Measurements from ENCODE around the gene PLSCR5. TPM values are rescaled to one million over a fixed set of nuclear protein-coding genes. Genes with fewer than 3 reads are reported as not detected.
A peak's percentile ranks its signal among the peaks of the same experiment; 100 is the strongest.

Gene PLSCR5
- total RNA-seq, 1 donor from 2014 or later: not detected

DNA sequence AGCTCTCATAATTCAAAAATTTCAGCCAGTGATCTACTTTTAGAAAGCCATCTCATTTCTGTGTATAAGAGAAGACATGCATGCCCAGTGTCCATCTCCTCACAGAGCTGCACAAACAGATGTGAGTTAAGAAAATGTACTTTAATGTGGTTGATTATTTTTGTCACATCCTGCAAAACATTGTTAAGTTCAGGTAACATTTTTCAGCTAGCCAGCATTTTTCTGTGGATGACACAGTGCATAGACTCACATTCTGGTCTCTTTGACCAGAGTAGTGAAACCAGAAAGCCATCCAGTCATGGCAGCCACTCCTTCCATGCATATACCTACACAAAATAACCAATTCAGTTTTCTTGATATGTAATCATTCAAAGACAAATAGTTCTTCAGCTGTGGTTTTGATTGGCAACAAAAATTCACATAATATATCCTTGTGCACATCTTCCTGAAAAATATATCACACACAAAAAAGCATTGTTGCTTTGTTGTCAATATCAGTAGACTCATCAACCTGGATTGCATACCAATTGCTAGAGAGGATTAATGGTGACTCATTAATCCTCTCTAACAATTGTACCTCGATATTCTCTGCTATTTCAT lies 58.7 kb downstream of the PLSCR5 start:
- Histone ChIP-seq H3K4me3 (no peak overlapping the region), H3K9me3 (ENCODE audit: low read depth) (no peaks in the 10 kb centered on the region), H3K27ac (no peak overlapping the region), H3K27me3 (peaks cover 3% of the 10 kb centered on the region), H3F3A (ENCODE audit: low read depth) (no peaks in the 10 kb centered on the region), H2AFZ (replicated peaks) (no peak overlapping the region), H3K4me2 (no peak overlapping the region), H3K79me2 (ENCODE audit: low read depth) (peaks cover 7% of the 10 kb centered on the region), H4K20me1 (ENCODE audit: low read depth) (no peaks in the 10 kb centered on the region), H3K4me1 (no peaks in the 10 kb centered on the region), H3K9ac (no peak overlapping the region), H3K36me3 (no peaks in the 10 kb centered on the region)
- Mint-ChIP-seq H3K9me3 (no peaks in the 10 kb centered on the region), H3K4me3 (no peak overlapping the region), H3K36me3 (no peaks in the 10 kb centered on the region), H3K4me1 (peaks cover 11% of the 10 kb centered on the region), H3K27ac (no peak overlapping the region), H3K27me3 (ENCODE audit: insufficient read depth, low read depth) (no peaks in the 10 kb centered on the region)
- no peak for DNase-seq (ENCODE audit: low spot score)
- TF ChIP-seq CTCF (IDR thresholded peaks at IDR 0.05) (no peak), EZH2 (IDR thresholded peaks at IDR 0.05) (no peak), EZH2phosphoT487 (IDR thresholded peaks at IDR 0.05) (no peak)

GRCh38 chr3:146544929-146545528 lies 60.1 kb downstream of the PLSCR5 start:
- TF ChIP-seq EZH2phosphoT487 (IDR thresholded peaks at IDR 0.05): no peak
- TF ChIP-seq EZH2 (IDR thresholded peaks at IDR 0.05): no peak
- no peak for TF ChIP-seq CTCF (IDR thresholded peaks at IDR 0.05)
- Histone ChIP-seq H3K27ac (no peak overlapping the region), H3K4me2 (peak overlapping the region; percentile 77), H3K4me1 (no peaks in the 10 kb centered on the region), H3K9me3 (ENCODE audit: low read depth) (no peaks in the 10 kb centered on the region), H2AFZ (replicated peaks) (peak overlapping the region; percentile 94), H3K9ac (no peak overlapping the region), H3K4me3 (peak overlapping the region; percentile 60), H3K79me2 (ENCODE audit: low read depth) (peaks cover 7% of the 10 kb centered on the region), H3K36me3 (no peaks in the 10 kb centered on the region), H3K27me3 (peaks cover 3% of the 10 kb centered on the region), H4K20me1 (ENCODE audit: low read depth) (no peaks in the 10 kb centered on the region), H3F3A (ENCODE audit: low read depth) (no peaks in the 10 kb centered on the region)
- no peaks in the 10 kb centered on the region for H3K9me3 Mint-ChIP-seq
- no peak for DNase-seq (ENCODE audit: low spot score)
- peak overlapping the region; percentile 60 for H3K27ac Mint-ChIP-seq
- no peaks in the 10 kb centered on the region for H3K36me3 Mint-ChIP-seq
- peak overlapping the region; percentile 91 for H3K4me3 Mint-ChIP-seq
- H3K27me3 Mint-ChIP-seq (ENCODE audit: insufficient read depth, low read depth): no peaks in the 10 kb centered on the region
- H3K4me1 Mint-ChIP-seq: peaks cover 11% of the 10 kb centered on the region

GRCh38 chr3:146544002-146544928 lies 60.9 kb downstream of the PLSCR5 start, which contains the start of gene PLSCR1:
TSS of gene PLSCR1 (minus strand) at chr3:146544607. CDS start at chr3:146536552, 8,055 bp downstream.
- H4K20me1 ChIP-seq (ENCODE audit: low read depth): no peaks in the 10 kb centered on the region
- peak within 1 kb of the TSS; percentile 60 for H3K4me3 ChIP-seq
- H3K9me3 ChIP-seq (ENCODE audit: low read depth): no peaks in the 10 kb centered on the region
- no peaks in the 10 kb centered on the region for H3K27me3 Mint-ChIP-seq (ENCODE audit: insufficient read depth, low read depth)
- H3K27me3 ChIP-seq: peaks cover 3% of the 10 kb centered on the region
- no peaks in the 10 kb centered on the region for H3K4me1 ChIP-seq
- H2AFZ ChIP-seq (replicated peaks): peak within 1 kb of the TSS; percentile 94
- H3K27ac Mint-ChIP-seq: peak within 1 kb of the TSS; percentile 60
- DNase-seq (ENCODE audit: low spot score): peak; percentile 77
- TF ChIP-seq EZH2phosphoT487 (IDR thresholded peaks at IDR 0.05) (no peak), EZH2 (IDR thresholded peaks at IDR 0.05) (peak; percentile 54)
- H3K4me3 Mint-ChIP-seq: peak within 1 kb of the TSS; percentile 91
- H3K4me1 Mint-ChIP-seq: peaks cover 11% of the 10 kb centered on the region
- H3K4me2 ChIP-seq: peak within 1 kb of the TSS; percentile 77
- no peaks in the 10 kb centered on the region for H3K36me3 ChIP-seq
- no peak within 1 kb of the TSS for H3K9ac ChIP-seq
- H3K27ac ChIP-seq: no peak within 1 kb of the TSS
- H3K79me2 ChIP-seq (ENCODE audit: low read depth): peaks cover 7% of the 10 kb centered on the region
- no peaks in the 10 kb centered on the region for H3F3A ChIP-seq (ENCODE audit: low read depth)
- peaks cover under 1% of the 10 kb centered on the region for H3K9me3 Mint-ChIP-seq
- H3K36me3 Mint-ChIP-seq: peaks cover 5% of the 10 kb centered on the region
